ENCODE measurements around the gene TCHP.
"Not testable (repeated sequence)": the region's sequence is repeated elsewhere in the genome, so short reads cannot be mapped to it uniquely, and the experiment has no call there.

TCHP gene, protein sequence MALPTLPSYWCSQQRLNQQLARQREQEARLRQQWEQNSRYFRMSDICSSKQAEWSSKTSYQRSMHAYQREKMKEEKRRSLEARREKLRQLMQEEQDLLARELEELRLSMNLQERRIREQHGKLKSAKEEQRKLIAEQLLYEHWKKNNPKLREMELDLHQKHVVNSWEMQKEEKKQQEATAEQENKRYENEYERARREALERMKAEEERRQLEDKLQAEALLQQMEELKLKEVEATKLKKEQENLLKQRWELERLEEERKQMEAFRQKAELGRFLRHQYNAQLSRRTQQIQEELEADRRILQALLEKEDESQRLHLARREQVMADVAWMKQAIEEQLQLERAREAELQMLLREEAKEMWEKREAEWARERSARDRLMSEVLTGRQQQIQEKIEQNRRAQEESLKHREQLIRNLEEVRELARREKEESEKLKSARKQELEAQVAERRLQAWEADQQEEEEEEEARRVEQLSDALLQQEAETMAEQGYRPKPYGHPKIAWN

DNA sequence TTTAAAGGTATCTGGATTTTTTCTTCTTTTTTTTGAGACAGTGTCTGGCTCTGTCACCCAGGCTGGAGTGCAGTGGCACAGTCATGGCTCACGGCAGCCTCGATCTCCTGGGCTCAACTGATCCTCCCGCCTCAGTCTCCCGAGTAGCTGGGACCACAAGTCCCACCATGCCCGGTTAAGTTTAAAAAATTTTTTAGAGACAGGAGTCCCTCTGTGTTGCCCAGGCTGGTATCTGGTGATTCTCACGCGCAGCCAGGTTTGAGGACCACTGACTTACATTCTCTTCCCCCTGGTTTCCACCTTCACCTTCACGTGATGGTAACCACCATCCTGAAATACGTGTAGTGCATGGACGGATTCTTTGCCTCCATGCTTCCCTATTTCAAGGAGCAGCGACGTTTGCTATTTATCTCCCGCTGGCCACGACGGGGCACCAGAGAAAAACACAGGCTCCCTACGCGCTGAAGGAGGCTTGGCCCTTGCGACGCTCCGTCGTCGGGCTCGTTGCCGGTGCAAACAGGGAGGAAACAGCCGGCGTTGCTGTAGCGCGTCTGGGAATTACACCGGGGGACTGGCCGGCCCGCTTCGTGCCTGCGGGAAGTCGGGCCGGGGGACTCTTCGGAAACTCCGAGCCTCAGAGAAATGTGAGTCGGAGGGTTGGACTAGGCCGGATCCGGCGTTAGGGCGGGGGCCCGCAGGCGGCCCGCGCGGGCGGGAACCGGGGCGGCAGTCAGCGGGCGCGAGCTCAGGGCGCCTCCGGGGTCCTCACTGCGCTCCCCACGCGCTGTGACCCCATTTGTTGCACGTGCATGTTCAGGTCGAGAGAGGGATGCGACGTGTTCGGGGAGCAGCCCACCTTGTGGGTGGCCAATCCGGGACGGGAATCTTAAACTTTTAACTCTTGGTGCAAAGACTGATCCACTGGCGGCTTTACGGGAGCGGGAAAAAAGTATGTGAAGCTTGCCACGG is at the start of gene TCHP:
TCHP (plus strand) TSS at position 492 of the 969 bp plus-strand sequence. CDS start 2,753 bp downstream, outside the sequence.
- H3K79me2 ChIP-seq (ENCODE audit: low read length): peaks cover 27% of the 10 kb centered on the region
- peak within 1 kb of the TSS; percentile 96 for H2AFZ ChIP-seq (ENCODE audit: low read depth, low read length)
- H3K4me2 ChIP-seq (ENCODE audit: low read length): peak within 1 kb of the TSS; percentile 100
- H3K4me1 ChIP-seq (ENCODE audit: low read length): peaks cover 12% of the 10 kb centered on the region
- peak within 1 kb of the TSS; percentile 49 for H3K27ac ChIP-seq (ENCODE audit: low read length)
- no peaks in the 10 kb centered on the region for H3K9me3 ChIP-seq (ENCODE audit: insufficient read depth, low read length)
- peak within 1 kb of the TSS; percentile 100 for H3K4me3 ChIP-seq (ENCODE audit: low read length)
- H3K36me3 ChIP-seq (replicated peaks; ENCODE audit: low read depth, low read length): peaks cover 18% of the 10 kb centered on the region
- H3K27me3 ChIP-seq (ENCODE audit: low read depth, low read length): no peaks in the 10 kb centered on the region
- H4K20me1 ChIP-seq (ENCODE audit: insufficient read depth, low read length): no peaks in the 10 kb centered on the region
- no peak for TF ChIP-seq EZH2phosphoT487 (IDR thresholded peaks at IDR 0.05; ENCODE audit: low read depth)
- TF ChIP-seq, protein P1, sequence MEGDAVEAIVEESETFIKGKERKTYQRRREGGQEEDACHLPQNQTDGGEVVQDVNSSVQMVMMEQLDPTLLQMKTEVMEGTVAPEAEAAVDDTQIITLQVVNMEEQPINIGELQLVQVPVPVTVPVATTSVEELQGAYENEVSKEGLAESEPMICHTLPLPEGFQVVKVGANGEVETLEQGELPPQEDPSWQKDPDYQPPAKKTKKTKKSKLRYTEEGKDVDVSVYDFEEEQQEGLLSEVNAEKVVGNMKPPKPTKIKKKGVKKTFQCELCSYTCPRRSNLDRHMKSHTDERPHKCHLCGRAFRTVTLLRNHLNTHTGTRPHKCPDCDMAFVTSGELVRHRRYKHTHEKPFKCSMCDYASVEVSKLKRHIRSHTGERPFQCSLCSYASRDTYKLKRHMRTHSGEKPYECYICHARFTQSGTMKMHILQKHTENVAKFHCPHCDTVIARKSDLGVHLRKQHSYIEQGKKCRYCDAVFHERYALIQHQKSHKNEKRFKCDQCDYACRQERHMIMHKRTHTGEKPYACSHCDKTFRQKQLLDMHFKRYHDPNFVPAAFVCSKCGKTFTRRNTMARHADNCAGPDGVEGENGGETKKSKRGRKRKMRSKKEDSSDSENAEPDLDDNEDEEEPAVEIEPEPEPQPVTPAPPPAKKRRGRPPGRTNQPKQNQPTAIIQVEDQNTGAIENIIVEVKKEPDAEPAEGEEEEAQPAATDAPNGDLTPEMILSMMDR (IDR thresholded peaks at IDR 0.05; ENCODE audit: low read depth, low read length): peak; percentile 48
- peak within 1 kb of the TSS; percentile 89 for H3K9ac ChIP-seq (ENCODE audit: low read length)

- not testable (repeated sequence) for H3K9ac ChIP-seq (ENCODE audit: low read length); H3K36me3 ChIP-seq (replicated peaks; ENCODE audit: low read depth, low read length); H3K9me3 ChIP-seq (ENCODE audit: insufficient read depth, low read length); H3K27me3 ChIP-seq (ENCODE audit: low read depth, low read length); H2AFZ ChIP-seq (ENCODE audit: low read depth, low read length); H4K20me1 ChIP-seq (ENCODE audit: insufficient read depth, low read length); H3K4me2 ChIP-seq (ENCODE audit: low read length); H3K27ac ChIP-seq (ENCODE audit: low read length); H3K4me3 ChIP-seq (ENCODE audit: low read length); H3K79me2 ChIP-seq (ENCODE audit: low read length)
- peaks cover 10% of the 10 kb centered on the region; the same call in 1 of the 2 replicates for H3K4me1 ChIP-seq (ENCODE audit: low read length)
Observed at GRCh38 chr12:109850518-109850917, 49.6 kb upstream of the TCHP start.

GRCh38 chr12:109855377-109855776 is 44.7 kb upstream of the TCHP start:
- Histone ChIP-seq H4K20me1 (ENCODE audit: insufficient read depth, low read length) (no peaks in the 10 kb centered on the region), H3K27ac (ENCODE audit: low read length) (no peak overlapping the region), H3K9ac (ENCODE audit: low read length) (no peak overlapping the region), H3K36me3 (replicated peaks; ENCODE audit: low read depth, low read length) (no peaks in the 10 kb centered on the region), H3K4me1 (ENCODE audit: low read length) (peaks cover 4% of the 10 kb centered on the region; the same call in 1 of the 2 replicates), H3K4me2 (ENCODE audit: low read length) (no peak overlapping the region), H3K79me2 (ENCODE audit: low read length) (no peaks in the 10 kb centered on the region), H3K27me3 (ENCODE audit: low read depth, low read length) (no peaks in the 10 kb centered on the region), H3K9me3 (ENCODE audit: insufficient read depth, low read length) (no peaks in the 10 kb centered on the region), H3K4me3 (ENCODE audit: low read length) (no peak overlapping the region), H2AFZ (ENCODE audit: low read depth, low read length) (no peak overlapping the region)
- TF ChIP-seq, protein P1 (IDR thresholded peaks at IDR 0.05; ENCODE audit: low read depth, low read length): no peak
- no peak for TF ChIP-seq EZH2phosphoT487 (IDR thresholded peaks at IDR 0.05; ENCODE audit: low read depth)

DNA sequence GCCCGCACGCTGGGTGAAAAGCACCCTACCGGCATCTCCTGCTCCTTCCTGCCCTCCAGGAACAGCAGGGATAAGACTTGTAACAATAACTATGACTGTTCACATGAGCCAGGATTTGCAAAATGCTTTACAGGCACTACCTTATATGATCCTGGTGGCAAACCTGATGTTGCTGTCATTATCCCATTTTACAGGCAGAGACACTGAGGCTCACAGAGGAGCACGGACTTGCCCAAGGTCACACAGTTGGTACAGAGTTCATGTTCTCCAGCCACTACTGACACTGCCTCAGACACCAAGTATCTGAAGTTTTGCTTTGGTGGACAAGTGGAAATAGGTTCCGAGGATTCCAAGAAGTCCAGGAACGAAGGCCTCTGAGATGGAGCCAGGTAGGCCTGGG is 42.4 kb upstream of the TCHP start:
- Histone ChIP-seq H2AFZ (ENCODE audit: low read depth, low read length) (no peak overlapping the region), H3K27me3 (ENCODE audit: low read depth, low read length) (no peaks in the 10 kb centered on the region), H3K27ac (ENCODE audit: low read length) (no peak overlapping the region), H3K36me3 (replicated peaks; ENCODE audit: low read depth, low read length) (no peaks in the 10 kb centered on the region), H3K9ac (ENCODE audit: low read length) (no peak overlapping the region), H3K4me2 (ENCODE audit: low read length) (no peak overlapping the region), H3K79me2 (ENCODE audit: low read length) (no peaks in the 10 kb centered on the region), H4K20me1 (ENCODE audit: insufficient read depth, low read length) (no peaks in the 10 kb centered on the region), H3K4me1 (ENCODE audit: low read length) (peaks cover 3% of the 10 kb centered on the region; the same call in 1 of the 2 replicates), H3K9me3 (ENCODE audit: insufficient read depth, low read length) (no peaks in the 10 kb centered on the region), H3K4me3 (ENCODE audit: low read length) (no peak overlapping the region)
- TF ChIP-seq EZH2phosphoT487 (IDR thresholded peaks at IDR 0.05; ENCODE audit: low read depth): no peak
- TF ChIP-seq, protein P1 (IDR thresholded peaks at IDR 0.05; ENCODE audit: low read depth, low read length): no peak
